Bronchial epithelial cell (primary cell): ENCODE measurements around the gene ODF4. TPM values are rescaled to one million over a fixed set of nuclear protein-coding genes. Genes with fewer than 3 reads are reported as not detected.

ENCODE experiments used
- DNase-seq: peaks from one replicate; pipeline ENCODE4 v3.0.0-alpha.2; 2010; ENCODE audit warnings: low read depth
- FAIRE-seq: peaks from 2 replicates; lab custom pipeline; 2011; peaks lifted over from hg19 to GRCh38; lab: Jason Lieb, UNC
- H3K27me3 ChIP-seq: 2 replicates; pipeline ENCODE4 v1.5.1; 2011; ENCODE audit warnings: low read length; ENCODE audit not compliant: control insufficient read depth, insufficient read depth
- H3K36me3 ChIP-seq: 2 replicates; pipeline ENCODE4 v1.5.1; 2011; ENCODE audit warnings: low read length; ENCODE audit not compliant: control insufficient read depth, insufficient read depth
- H3K4me3 ChIP-seq: 2 replicates; pipeline ENCODE4 v1.5.1; 2011; ENCODE audit warnings: mild to moderate bottlenecking, low read depth, low read length, control low read depth
- total RNA-seq: library from RNA; depleted of rRNA; stranded (reverse); fragments of >200 nt; gene quantifications from 2 replicates; pipeline ENCODE4 v1.2.1, GENCODE V29; 2014
- TF ChIP-seq, protein P1 (sequence below): IDR thresholded peaks from 2 replicates; pipeline ENCODE4 v1.5.1; 2011; ENCODE audit warnings: mild to moderate bottlenecking, moderate library complexity, low read length, control low read depth, inconsistent platforms; ENCODE audit not compliant: insufficient read depth, severe bottlenecking

Gene ODF4
- total RNA-seq, 1 donor from 2014 or later, result not detected

DNA sequence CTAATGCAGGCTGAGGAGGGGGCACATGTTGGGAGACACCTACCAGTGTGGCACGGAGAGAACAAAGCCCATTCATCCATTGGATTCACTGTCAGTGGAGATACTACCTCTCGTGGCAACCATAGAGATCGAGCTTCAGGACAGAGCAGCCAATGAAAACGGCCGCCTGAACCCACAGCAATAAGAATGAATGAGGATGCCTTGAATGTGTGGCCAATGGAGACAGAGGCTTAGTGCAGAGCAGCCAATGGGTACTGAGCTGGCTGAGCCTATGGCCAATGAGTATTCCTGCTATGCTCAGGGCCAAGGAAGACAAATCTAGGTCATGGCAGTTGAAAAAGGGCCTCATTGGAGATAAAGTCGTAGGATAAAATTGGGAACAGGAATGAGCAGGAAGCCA, 18.6 kb upstream of the ODF4 start:
- peaks cover 2% of the 10 kb centered on the region for H3K27me3 ChIP-seq
- DNase-seq, result no peak
- TF ChIP-seq, protein P1, sequence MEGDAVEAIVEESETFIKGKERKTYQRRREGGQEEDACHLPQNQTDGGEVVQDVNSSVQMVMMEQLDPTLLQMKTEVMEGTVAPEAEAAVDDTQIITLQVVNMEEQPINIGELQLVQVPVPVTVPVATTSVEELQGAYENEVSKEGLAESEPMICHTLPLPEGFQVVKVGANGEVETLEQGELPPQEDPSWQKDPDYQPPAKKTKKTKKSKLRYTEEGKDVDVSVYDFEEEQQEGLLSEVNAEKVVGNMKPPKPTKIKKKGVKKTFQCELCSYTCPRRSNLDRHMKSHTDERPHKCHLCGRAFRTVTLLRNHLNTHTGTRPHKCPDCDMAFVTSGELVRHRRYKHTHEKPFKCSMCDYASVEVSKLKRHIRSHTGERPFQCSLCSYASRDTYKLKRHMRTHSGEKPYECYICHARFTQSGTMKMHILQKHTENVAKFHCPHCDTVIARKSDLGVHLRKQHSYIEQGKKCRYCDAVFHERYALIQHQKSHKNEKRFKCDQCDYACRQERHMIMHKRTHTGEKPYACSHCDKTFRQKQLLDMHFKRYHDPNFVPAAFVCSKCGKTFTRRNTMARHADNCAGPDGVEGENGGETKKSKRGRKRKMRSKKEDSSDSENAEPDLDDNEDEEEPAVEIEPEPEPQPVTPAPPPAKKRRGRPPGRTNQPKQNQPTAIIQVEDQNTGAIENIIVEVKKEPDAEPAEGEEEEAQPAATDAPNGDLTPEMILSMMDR, result no peak
- H3K36me3 ChIP-seq, result no peaks in the 10 kb centered on the region
- peak; percentile 13 for FAIRE-seq
- no peak overlapping the region for H3K4me3 ChIP-seq

DNA sequence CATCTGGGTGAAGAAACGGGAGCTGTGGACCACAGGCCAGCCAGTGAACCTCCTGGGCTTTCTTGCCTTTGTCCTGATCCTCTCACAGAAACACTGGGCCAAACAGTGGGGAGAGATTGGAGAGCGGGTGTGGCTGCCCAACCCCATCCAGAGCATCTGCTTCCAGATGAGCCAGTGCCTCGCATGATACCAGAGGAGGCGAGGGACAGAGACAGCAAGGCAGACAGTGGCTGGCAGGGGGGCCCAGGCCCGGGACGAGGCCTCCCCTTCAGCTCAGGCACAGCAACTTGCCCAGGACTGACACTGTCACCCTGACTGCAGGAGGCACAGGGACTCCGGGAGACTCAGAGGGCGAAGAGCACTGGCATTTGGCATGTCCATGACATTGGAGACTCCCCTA, 17.6 kb upstream of the ODF4 start:
- DNase-seq, result no peak
- Histone ChIP-seq H3K36me3 (no peaks in the 10 kb centered on the region), H3K27me3 (peaks cover 2% of the 10 kb centered on the region), H3K4me3 (no peak overlapping the region)
- FAIRE-seq, result no peak
- TF ChIP-seq, protein P1, result no peak

DNA sequence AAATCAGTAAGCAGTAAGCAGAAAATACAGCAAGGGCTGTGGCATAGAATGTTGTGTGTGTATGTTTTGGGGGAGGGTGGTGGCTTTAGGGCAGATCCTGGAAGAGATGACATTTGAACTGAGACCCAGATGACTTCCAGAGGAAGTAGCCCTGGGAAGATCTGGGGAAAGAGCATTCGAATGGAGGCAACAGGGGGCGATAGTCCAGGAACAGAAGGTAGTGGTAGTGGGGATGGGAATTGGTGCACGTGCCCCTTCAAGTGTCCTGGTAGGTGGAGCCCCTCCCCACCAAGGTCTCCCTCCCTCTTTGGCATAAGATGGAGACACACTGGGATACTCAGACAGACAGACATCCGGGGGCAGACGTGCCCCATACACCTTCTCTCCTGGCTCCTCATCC, 15.5 kb upstream of the ODF4 start:
- Histone ChIP-seq H3K36me3 (no peaks in the 10 kb centered on the region), H3K4me3 (no peak overlapping the region), H3K27me3 (peaks cover 5% of the 10 kb centered on the region)
- TF ChIP-seq, protein P1, result no peak
- no peak for FAIRE-seq
- DNase-seq, result no peak

DNA sequence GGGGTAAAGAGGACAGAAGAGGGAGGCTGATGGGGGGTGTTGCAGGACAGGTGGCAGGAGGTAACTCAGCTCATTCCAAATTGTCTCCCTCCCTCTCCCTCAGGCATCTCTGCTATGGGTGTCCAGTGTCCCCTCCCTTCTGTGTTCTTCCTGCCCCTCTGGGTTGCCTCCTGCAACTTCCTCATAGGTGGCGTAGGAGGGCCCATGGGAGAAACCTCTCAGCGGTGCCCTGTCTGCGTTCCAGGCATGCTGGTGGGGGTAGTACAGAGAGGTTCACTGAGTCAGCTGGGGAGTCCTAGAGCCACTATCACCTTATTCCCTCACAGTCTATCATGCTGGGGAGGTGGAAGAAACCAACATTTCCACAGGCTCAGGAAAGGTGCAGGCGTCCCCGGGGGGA, 14.7 kb upstream of the ODF4 start:
- H3K4me3 ChIP-seq, result no peak overlapping the region
- TF ChIP-seq, protein P1, result no peak
- no peak for DNase-seq
- no peaks in the 10 kb centered on the region for H3K36me3 ChIP-seq
- FAIRE-seq, result no peak
- H3K27me3 ChIP-seq, result peaks cover 5% of the 10 kb centered on the region

DNA sequence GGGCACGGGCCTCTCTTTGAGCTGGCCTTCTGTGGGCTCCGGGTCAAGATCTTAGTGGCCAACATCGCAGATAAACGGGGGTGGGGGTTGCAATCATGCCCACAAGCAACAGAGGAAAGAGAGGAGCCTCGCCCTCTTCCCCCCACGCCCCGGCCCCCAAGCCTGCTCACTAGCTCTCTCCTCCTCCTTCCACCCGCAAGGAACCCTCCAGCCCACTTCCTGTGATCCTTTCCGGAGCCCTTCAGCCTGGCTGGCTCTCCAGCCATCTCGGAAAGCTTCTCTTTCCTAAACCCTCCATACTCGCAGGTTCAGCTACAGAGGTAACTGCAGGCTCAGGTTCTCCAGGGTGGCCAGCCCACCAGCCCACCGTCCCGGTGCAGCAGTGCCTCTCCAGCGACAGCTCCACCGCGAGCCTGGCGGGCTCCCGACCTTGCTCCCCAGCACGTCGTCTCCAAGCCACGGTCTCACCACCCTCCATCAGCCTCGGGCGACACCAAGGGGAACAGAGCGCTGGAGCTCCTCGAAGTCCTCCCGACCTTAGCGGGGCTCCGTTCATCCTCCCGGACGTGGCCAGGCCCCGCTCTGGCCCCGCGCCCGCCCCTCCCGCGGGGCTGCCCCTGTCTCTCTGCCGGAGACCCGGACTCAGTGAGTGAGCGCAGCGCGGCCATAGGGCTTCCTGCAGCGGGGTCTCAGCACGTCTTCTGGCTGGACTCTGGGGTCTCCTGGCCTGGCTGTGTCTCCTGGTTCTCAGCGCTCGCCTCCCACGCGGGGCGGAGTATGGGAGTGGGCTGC, 12.9 kb upstream of the ODF4 start:
- H3K27me3 ChIP-seq, result peaks cover 5% of the 10 kb centered on the region
- DNase-seq, result no peak
- no peak for FAIRE-seq
- H3K4me3 ChIP-seq, result no peak overlapping the region
- H3K36me3 ChIP-seq, result no peaks in the 10 kb centered on the region
- TF ChIP-seq, protein P1, result no peak

DNA sequence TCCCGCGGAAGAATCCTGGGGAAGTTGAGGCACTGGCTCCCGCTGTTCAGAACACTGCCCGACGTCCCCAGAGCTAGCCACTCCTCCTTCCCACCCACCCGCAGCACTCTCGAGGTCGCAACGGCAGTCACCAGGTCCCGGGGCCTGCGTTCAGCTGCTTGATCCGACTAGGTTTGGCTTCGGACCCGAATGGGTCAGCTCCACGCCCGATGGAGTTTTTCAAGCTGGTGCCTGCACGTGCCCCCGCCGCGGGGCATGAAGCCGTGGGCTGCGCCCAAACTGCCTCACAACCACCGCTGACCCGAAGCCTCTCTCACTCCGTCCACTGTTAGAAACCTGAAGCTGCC, 12.4 kb upstream of the ODF4 start:
- TF ChIP-seq, protein P1, result no peak
- FAIRE-seq (no peak), DNase-seq (no peak)
- Histone ChIP-seq H3K4me3 (no peak overlapping the region), H3K36me3 (no peaks in the 10 kb centered on the region), H3K27me3 (peaks cover 5% of the 10 kb centered on the region)
